OCI-LY3 (cell line): ENCODE data around the gene ANKRD49.

Experiments used
- CTCF ChIP-seq: fragments of 200-600, 300-600 bp; sonication (generic); IDR thresholded peaks from 2 replicates; pipeline ENCODE4 v1.5.1; 2014; ENCODE audit warnings: antibody characterized with exemption, low read length, low read depth
- EZH2phosphoT487 ChIP-seq: fragments of 200-600 bp; shearing (Covaris generic); IDR thresholded peaks from 2 replicates; pipeline ENCODE4 v1.6.1; 2018; ENCODE audit warnings: antibody characterized with exemption, mixed run types, low read depth

- peak; percentile 37 for TF ChIP-seq CTCF
- TF ChIP-seq EZH2phosphoT487: no peak
Measured at GRCh38 chr11:94501522-94501921, 7.7 kb downstream of the ANKRD49 start.
